KMS-11 (cell line): ENCODE data around the gene PTPN14.

Source experiments
- H2AFZ ChIP-seq: fragments of 200-600 bp; sonication (generic); 2 replicates; pipeline ENCODE4 v1.6.1; 2016; ENCODE audit warnings: antibody characterized with exemption, mixed run types, low read depth
- H3K27ac ChIP-seq: fragments of 200-600 bp; sonication (generic); 2 replicates; pipeline ENCODE4 v1.6.1; 2016; ENCODE audit warnings: mild to moderate bottlenecking, mixed run types
- H3K27me3 ChIP-seq: fragments of 200-600 bp; sonication (generic); 2 replicates; pipeline ENCODE4 v1.6.1; 2017; ENCODE audit warnings: mild to moderate bottlenecking, low read depth, mixed run types, moderate library complexity; ENCODE audit not compliant: insufficient read depth
- H3K36me3 ChIP-seq: fragments of 200-600 bp; sonication (generic); 2 replicates; pipeline ENCODE4 v1.6.1; 2017; ENCODE audit warnings: mild to moderate bottlenecking, mixed run types; ENCODE audit not compliant: insufficient read depth
- H3K4me1 ChIP-seq: fragments of 200-600 bp; sonication (generic); 2 replicates; pipeline ENCODE4 v1.6.1; 2016; ENCODE audit warnings: mild to moderate bottlenecking, low read depth, mixed run types; ENCODE audit not compliant: poor library complexity, severe bottlenecking
- H3K4me2 ChIP-seq: fragments of 200-600 bp; sonication (generic); 2 replicates; pipeline ENCODE4 v1.7.0; 2016; ENCODE audit warnings: mild to moderate bottlenecking, mixed run types
- H3K4me3 ChIP-seq: fragments of 200-600 bp; sonication (generic); IDR thresholded peaks from 2 replicates; pipeline ENCODE4 v1.6.1; 2017; ENCODE audit warnings: low read depth, low read length, mixed read lengths; ENCODE audit not compliant: insufficient read depth
- H3K79me2 ChIP-seq: fragments of 200-600 bp; sonication (generic); 2 replicates; pipeline ENCODE4 v1.6.1; 2016; ENCODE audit warnings: low read depth, mixed run types; ENCODE audit not compliant: insufficient read depth
- H3K9ac ChIP-seq: fragments of 200-600 bp; sonication (generic); 2 replicates; pipeline ENCODE4 v1.6.1; 2016; ENCODE audit warnings: mild to moderate bottlenecking, mixed run types
- H4K20me1 ChIP-seq: fragments of 200-600 bp; sonication (generic); 2 replicates; pipeline ENCODE4 v1.6.1; 2016; ENCODE audit warnings: mild to moderate bottlenecking, mixed run types; ENCODE audit not compliant: insufficient read depth
- TF ChIP-seq, protein P1 (sequence below): fragments of 200-600 bp; sonication (generic); conservative IDR thresholded peaks from 2 replicates; pipeline ENCODE4 v1.6.1; 2017; ENCODE audit warnings: low read depth, mild to moderate bottlenecking, antibody characterized with exemption, low read length, moderate library complexity, mixed read lengths

The PTPN14 gene

DNA sequence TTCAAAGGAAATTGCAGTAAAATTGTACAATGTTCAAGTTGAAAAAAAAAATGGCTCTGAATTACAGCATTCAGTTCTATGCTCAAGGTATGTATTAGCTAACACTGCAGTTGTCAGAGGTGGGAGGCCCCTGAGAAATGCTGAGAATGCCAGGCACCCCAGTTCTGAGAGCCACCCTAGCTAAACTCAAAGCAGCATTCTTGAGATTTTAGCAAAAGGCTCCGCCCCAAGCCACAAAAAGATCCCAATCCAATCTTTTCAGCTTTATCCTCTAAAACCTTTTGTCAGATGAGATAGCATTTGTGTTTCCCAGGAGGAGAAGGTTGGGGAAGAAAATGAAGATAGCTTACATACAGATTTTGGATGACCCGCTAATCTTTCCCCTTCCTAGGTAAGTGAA lies 201.6 kb downstream of the PTPN14 start:
- Histone ChIP-seq H3K36me3 (no peaks in the 10 kb centered on the region), H4K20me1 (no peaks in the 10 kb centered on the region), H3K4me1 (no peaks in the 10 kb centered on the region), H3K4me2 (no peak overlapping the region), H2AFZ (no peak overlapping the region), H3K4me3 (no peak overlapping the region), H3K9ac (no peak overlapping the region), H3K27me3 (no peaks in the 10 kb centered on the region), H3K79me2 (no peaks in the 10 kb centered on the region), H3K27ac (no peak overlapping the region)
- TF ChIP-seq, protein P1, sequence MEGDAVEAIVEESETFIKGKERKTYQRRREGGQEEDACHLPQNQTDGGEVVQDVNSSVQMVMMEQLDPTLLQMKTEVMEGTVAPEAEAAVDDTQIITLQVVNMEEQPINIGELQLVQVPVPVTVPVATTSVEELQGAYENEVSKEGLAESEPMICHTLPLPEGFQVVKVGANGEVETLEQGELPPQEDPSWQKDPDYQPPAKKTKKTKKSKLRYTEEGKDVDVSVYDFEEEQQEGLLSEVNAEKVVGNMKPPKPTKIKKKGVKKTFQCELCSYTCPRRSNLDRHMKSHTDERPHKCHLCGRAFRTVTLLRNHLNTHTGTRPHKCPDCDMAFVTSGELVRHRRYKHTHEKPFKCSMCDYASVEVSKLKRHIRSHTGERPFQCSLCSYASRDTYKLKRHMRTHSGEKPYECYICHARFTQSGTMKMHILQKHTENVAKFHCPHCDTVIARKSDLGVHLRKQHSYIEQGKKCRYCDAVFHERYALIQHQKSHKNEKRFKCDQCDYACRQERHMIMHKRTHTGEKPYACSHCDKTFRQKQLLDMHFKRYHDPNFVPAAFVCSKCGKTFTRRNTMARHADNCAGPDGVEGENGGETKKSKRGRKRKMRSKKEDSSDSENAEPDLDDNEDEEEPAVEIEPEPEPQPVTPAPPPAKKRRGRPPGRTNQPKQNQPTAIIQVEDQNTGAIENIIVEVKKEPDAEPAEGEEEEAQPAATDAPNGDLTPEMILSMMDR: no peak

DNA sequence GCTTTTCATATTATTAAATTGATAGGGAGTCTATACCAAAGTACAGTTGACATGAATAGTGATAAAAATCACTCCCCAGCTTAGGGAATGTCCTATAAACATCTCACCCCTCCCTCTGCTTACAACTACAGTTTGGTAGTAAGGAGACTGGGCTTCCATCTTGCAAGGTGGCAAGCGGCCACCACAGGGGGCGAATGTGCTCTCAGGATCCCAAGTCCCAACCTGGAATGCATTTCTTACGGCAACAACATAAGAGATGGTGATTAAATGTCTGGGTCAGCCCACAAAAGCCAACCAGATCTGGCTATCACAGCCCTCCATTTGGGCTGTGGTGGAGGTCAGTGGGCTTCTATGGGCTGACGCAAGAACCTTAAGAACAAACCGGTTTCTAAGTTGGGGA lies 202.4 kb downstream of the PTPN14 start:
- no peak overlapping the region for H3K9ac ChIP-seq
- H4K20me1 ChIP-seq: no peaks in the 10 kb centered on the region
- H3K4me1 ChIP-seq: no peaks in the 10 kb centered on the region
- H3K36me3 ChIP-seq: no peaks in the 10 kb centered on the region
- no peak overlapping the region for H3K4me2 ChIP-seq
- no peak overlapping the region for H3K4me3 ChIP-seq
- H2AFZ ChIP-seq: no peak overlapping the region
- no peak overlapping the region for H3K27ac ChIP-seq
- no peaks in the 10 kb centered on the region for H3K79me2 ChIP-seq
- TF ChIP-seq, protein P1: no peak
- no peaks in the 10 kb centered on the region for H3K27me3 ChIP-seq

DNA sequence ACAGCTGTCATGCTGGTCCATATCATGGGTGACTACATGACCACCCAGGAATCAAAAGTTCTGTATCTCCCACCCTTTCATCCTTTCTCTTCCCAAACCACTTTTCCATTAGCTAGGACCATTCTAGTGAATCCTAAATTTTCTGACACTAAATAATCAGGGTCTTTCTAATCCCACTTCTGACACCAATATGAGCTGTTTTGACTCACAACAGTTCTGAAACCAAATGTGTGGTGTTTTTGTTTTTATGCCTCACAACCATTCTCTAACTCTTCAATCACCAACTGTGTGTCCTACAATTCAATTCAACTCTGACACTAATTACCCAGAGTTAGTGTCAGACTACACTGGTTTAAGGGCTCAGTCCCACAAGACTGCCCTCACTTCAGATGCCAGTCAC lies 206.5 kb downstream of the PTPN14 start:
- no peak overlapping the region for H3K4me2 ChIP-seq
- H3K27ac ChIP-seq: no peak overlapping the region
- no peak overlapping the region for H3K9ac ChIP-seq
- no peaks in the 10 kb centered on the region for H3K4me1 ChIP-seq
- no peak overlapping the region for H3K4me3 ChIP-seq
- no peaks in the 10 kb centered on the region for H3K36me3 ChIP-seq
- H4K20me1 ChIP-seq: no peaks in the 10 kb centered on the region
- H3K27me3 ChIP-seq: no peaks in the 10 kb centered on the region
- H2AFZ ChIP-seq: no peak overlapping the region
- no peaks in the 10 kb centered on the region for H3K79me2 ChIP-seq
- TF ChIP-seq, protein P1: no peak

DNA sequence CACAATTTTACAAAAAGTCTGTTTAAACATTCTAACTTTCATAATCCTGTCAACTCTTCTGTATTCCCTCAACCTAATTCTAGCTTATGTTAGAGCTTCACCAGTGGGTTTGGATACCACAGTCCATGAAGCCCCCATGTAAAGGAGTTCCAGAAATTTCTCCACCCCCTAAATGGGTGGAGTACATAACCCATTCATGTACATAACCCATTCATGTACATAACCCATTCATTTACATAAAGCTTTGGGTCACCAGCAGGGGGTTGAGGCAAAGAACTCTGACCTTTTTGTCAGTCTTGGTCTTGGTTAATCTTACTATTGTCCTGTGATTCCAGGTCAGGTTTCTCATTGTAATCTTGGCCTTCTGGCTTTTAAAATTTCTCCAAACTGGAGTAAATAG lies 208.9 kb downstream of the PTPN14 start:
- no peak overlapping the region for H3K27ac ChIP-seq
- no peaks in the 10 kb centered on the region for H3K27me3 ChIP-seq
- H2AFZ ChIP-seq: no peak overlapping the region
- TF ChIP-seq, protein P1: no peak
- H3K4me2 ChIP-seq: no peak overlapping the region
- no peaks in the 10 kb centered on the region for H3K4me1 ChIP-seq
- no peak overlapping the region for H3K4me3 ChIP-seq
- no peak overlapping the region for H3K9ac ChIP-seq
- no peaks in the 10 kb centered on the region for H3K79me2 ChIP-seq
- no peaks in the 10 kb centered on the region for H4K20me1 ChIP-seq
- H3K36me3 ChIP-seq: no peaks in the 10 kb centered on the region
